GM13976 (cell line): ENCODE results near the gene MICAL2.
"Not testable (repeated sequence)": the region's sequence is repeated elsewhere in the genome, so short reads cannot be mapped to it uniquely, and the experiment has no call there.

Source experiments
- DNase-seq: peaks from one replicate; pipeline ENCODE4 v3.0.0; 2012; ENCODE audit warnings: low spot score
- CTCF ChIP-seq: IDR thresholded peaks from 2 replicates; pipeline ENCODE4 v1.5.1; 2012; ENCODE audit warnings: borderline replicate concordance, mild to moderate bottlenecking; ENCODE audit not compliant: insufficient read depth; ENCODE audit errors: extremely low read depth, missing control alignments, control extremely low read depth
- in situ Hi-C: fragments of 300-500 bp; cut with MboI; formaldehyde crosslinking; loops from one replicate; pipeline ENCODE4 v1.12.0; 2022; ENCODE audit warnings: low sequenced_read_pairs, mixed read lengths, inconsistent platforms; ENCODE audit not compliant: unreplicated experiment

Gene MICAL2

DNA sequence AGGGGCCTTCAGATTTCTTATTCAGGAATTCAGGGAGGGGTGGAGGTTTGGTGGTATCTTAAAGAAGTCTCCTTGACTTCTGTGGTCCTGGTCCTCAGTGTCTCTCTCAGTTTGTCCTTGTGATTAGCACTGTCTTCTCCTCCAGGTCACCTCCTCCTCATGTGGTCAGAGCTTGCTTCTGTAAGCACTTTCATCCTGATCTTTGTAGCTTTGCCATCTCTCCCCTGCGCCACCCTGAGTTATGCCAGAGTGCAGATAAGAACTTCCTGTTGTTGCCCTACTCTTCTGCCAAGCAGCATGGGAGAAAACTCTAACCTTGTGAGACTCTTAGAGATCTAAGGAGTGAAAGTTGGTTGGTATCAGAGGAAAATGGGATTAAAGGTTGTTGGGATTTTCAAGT, 30.9 kb downstream of the MICAL2 start:
- TF ChIP-seq CTCF = no peak
- in situ Hi-C loops = no loop called here
- no peak for DNase-seq

DNA sequence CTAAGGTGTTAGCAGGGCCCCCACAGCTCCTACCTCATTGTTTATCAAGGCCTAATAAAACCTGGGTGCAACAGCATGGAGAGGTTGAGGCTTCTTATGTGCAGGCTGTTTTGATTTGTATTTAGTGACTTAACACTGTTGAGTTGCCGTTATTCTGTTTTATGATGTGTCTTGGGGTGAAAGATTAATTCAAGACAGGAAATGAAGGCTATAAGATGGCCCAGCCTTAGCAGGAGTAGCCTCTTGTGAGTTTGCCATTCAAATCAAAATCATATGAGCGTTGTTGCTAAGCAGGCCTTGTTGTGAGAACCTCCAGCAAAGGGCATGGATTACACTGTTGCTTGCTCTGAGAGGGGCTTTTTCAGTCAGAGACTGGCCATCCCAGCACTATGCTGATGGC, 31.8 kb downstream of the MICAL2 start:
- no peak for DNase-seq
- no peak for TF ChIP-seq CTCF
- in situ Hi-C loops = no loop called here

- in situ Hi-C loops = no loop called here
- no peak for DNase-seq
- no peak for TF ChIP-seq CTCF
Observed at GRCh38 chr11:12142909-12143308, 32.5 kb downstream of the MICAL2 start.

DNA sequence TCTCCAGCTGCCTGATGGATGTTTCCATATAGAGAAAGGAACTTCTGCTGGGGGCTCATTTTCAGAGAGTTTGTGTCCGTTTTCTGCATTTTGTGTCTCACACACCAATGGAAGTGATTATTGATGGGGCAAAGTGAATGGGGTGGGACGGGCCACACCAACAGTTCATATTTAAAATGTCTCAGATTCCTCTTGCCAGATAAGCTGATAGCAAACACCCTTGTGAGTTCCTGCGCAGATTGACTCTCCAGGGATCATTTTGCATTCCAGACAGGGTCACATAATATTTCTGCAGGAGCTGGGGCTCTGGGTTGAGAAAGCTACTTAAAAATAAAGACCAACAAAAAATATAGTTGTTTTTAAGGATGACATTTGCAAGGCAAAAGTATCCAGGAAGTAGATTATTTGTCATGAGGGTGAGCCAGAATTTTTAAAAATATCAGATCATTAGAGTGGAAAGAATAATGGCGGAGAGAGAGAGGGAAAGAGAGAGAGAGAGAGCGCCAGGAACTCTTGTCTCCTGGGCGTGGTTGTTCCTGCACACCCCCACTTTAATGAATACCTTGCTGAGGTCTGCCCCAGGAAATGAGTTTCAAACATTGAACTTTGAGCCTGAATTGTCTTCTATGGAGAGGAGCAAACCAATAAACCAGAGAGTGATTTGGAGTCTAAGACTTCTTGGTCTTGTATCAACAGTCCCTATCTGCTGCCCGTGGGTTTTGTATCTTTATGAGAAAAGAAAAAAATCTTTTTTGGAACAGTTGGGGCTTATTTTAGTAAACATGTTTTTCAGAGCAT, 33.3 kb downstream of the MICAL2 start:
- DNase-seq = no peak
- TF ChIP-seq CTCF = no peak
- in situ Hi-C loops = no loop called here

GRCh38 chr11:12144330-12145174, 34.2 kb downstream of the MICAL2 start:
- TF ChIP-seq CTCF = no peak
- in situ Hi-C loops = no loop called here
- DNase-seq = no peak

DNA sequence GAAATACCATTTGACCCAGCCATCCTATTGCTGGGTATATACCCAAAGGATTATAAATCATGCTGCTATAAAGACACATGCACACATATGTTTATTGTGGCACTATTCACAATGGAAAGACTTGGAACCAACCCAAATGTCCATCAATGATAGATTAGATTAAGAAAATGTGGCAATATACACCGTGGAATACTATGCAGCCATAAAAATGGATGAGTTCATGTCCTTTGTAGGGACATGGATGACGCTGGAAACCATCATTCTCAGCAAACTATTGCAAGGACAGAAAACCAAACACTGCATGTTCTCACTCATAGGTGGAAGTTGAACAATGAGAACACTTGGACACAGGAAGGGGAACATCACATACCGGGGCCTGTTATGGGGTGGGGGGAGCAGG, 36.3 kb downstream of the MICAL2 start:
- in situ Hi-C loops, DNase-seq: not testable (repeated sequence)

DNA sequence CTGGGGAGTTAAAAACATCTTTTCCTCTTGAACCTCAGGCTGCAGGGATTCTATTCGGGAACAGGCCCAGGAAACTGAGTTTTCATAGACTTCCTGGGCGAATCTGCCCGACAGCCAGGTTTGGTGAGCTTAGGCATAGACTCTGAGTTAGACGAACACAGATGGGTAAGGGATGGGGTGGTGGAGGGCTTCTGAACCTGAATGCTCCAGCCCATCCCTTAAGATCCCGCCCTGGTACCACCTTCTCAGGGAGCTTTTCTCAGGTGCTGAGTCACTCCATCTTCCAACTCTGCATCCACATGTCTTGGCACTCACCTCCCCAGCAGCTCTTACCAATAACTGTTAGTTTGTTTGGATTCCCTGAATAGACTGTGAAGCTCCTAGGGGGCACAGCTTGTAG, 37.4 kb downstream of the MICAL2 start:
- in situ Hi-C loops = no loop called here
- TF ChIP-seq CTCF = no peak

More for the DNA sequence above, 37.4 kb downstream of the MICAL2 start:
- DNase-seq = no peak
